CD4-positive, alpha-beta T cell treated with Interleukin-17A for 4 hours (primary cell): ENCODE results near the gene DOCK2.
"Not testable (repeated sequence)": the region's sequence is repeated elsewhere in the genome, so short reads cannot be mapped to it uniquely, and the experiment has no call there.

Experiments used
- DNase-seq: peaks from one replicate; pipeline ENCODE4 v3.0.0-alpha.2; 2020; ENCODE audit warnings: mixed read lengths

DOCK2 gene

DNA sequence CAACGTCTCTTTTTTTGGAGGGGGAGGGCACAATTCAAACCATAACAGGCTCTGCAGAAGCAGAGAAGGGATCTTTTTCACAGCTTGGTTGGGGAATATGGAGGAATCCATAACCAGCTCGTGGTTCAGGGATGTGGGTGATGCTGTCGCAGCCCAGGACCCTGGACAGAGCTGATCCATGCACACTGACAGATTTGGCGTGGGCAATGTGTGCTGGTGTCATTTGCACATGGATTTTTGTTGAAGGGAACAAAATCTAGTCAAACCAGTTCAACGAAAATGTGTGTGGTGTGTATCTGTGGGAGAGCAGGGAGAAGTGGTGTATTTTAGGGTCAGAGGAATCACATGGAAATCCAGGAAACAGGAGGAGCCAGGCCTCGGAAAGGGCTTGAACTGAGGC is 4.2 kb downstream of the DOCK2 start:
- no peak for DNase-seq

DNA sequence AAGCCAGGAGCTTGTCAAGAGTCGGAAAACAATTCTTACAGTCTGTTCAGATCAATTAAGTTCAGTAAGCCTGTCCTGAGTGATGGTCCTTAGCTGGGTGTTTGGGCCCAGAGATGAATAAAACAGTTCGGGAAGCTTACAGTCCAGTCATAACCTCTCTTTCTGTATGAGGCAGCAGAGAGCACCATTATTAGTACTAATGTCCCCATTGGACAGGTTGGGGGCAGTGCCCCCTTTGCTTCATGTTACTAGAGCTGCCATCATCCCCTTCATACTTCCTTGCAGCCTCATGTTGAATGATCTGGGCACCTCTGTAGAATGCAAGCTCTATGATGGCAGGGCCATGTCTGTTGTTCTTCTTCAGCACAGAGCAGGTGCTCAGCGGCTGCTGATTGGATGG is 9.8 kb downstream of the DOCK2 start:
- DNase-seq: no peak

GRCh38 chr5:169647566-169647965 is 10.5 kb downstream of the DOCK2 start:
- no peak for DNase-seq

- DNase-seq: no peak
Measured at GRCh38 chr5:169648725-169649310, 11.7 kb downstream of the DOCK2 start.

DNA sequence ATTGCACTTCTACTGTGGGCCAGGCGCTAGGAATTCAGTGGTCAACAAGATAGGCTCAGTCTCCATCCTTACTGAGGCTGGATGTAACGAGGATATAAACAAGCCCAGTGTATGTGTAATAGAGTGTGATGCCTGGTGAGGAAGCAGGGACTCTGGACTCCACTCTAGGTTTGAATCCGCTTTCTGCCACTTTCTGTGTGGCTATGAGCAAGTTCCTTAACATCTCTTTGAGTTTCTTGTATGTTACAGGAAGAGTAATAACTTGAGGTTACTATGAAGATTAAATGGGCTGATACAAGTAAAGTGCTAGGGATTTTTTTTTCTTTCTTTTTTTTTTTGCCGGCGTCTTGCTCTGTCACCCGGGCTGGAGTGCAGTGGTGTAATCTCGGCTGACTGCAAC is 12.4 kb downstream of the DOCK2 start:
- peak; percentile 29 for DNase-seq

- DNase-seq: no peak
Measured at GRCh38 chr5:169650701-169651331, 13.7 kb downstream of the DOCK2 start.

DNA sequence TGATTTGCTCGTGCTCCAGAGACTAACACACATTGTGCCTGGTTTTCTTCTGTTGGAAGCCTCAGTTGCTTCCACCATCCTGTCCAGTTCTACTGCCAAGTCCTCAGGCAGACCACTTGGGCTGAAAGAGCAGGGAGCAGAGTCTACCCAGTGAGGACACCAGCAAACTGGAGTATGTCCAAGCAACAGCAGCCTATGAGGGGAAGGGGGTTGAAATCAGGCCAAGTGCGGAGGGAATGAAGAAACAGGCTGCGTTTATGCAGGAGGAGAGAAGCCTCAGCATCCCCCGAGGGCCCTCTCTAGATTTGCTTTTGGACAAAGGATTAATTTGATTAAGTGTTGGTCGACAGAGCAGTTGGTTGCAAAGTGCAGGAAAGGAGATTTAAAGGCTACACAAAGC is 14.5 kb downstream of the DOCK2 start:
- DNase-seq: no peak

- no peak for DNase-seq
Measured at GRCh38 chr5:169652057-169652456, 15.0 kb downstream of the DOCK2 start.

DNA sequence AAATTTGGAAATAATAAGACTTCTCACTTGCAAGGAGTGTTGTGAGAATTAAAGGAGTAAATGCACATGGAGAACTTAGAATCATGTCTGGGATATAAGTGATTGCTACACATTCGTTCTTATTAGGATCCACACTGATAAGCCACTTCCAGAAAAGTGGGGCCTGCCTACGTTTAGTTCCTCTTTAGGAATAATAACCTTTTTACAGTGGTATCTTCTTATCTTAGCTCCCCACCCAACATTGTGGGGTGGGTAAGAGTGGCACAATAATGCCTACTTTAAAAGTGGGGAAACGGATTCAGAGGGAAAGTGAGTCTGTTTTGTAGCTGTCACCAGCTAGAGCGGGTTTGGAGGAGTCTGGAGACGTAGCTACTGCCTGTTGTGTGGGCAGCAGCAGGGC is 16.0 kb downstream of the DOCK2 start:
- DNase-seq: no peak

GRCh38 chr5:169655353-169655752 is 18.3 kb downstream of the DOCK2 start:
- no peak for DNase-seq

DNA sequence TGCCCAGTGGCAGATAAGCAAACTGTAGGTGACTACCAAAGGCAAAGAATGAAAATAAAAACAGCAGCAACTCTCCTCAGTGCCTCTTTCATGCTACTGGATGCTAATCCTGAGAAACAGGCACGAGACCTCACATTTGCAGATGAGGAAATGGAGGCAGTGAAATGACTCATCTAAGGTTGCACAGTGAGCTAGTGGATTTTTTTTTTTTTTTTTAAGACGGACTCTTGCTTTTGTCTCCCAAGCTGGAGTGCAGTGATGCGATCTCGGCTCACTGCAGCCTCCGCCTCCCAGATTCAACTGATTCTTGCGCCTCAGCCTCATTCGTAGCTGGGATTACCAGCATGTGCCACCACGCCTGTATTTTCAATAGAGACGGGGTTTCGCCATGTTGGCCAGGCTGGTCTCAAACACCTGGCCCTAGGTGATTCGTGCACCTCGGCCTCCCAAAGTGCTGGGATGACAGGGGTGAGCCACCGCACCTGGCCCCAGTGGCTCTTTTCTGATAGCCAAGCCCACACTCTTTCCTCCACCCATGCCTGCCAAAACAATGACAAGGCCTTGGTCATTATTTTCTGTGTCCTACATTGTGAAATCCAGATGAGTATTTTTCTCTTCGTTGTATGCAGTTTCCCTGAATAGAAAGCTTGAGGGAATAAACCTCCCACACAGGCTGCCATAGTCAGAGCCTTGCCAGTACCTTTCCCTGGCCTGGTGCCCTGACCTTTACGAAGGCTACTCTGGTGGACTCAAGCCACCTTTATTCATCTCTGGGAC is 19.2 kb downstream of the DOCK2 start:
- DNase-seq: no peak

DNA sequence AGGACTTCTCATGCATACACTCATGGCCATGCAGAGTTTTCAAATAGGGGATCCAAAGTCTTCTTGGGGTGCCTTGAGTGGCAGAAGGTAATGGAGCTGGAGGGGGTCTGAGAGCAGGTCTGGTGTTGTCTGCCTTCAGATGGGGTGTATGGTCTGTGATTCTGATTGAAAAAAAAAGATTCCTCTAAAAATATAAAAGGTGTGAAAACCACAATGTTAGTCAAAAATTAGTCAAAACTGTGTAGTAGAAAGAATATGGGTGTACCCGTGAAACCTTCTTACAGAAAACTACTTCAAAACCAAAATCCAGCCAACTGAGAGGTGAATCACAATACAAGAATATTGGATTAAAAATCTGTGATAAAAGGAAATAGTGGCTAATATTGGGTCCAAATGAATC is 20.1 kb downstream of the DOCK2 start:
- no peak for DNase-seq

GRCh38 chr5:169662451-169662850 is 25.4 kb downstream of the DOCK2 start:
- not testable (repeated sequence) for DNase-seq

DNA sequence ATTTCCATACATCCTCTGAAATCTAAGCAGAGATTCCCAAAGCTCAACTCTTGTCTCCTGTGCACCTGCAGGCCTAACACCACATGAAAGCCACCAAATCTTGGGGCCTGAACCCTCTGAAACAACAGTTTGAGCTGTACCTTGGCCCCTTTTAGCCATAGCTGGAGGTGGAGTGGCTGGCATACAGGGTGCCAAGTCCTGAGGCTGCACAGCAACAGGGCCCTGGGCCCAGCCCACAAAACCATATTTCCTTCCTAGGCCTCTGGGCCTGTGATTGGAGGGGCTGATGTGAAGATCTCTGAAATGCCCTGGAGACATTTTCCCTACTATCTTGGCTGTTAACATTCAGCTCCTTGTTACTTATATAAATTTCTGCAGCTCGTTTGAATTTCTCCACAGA is 26.5 kb downstream of the DOCK2 start:
- no peak for DNase-seq

DNA sequence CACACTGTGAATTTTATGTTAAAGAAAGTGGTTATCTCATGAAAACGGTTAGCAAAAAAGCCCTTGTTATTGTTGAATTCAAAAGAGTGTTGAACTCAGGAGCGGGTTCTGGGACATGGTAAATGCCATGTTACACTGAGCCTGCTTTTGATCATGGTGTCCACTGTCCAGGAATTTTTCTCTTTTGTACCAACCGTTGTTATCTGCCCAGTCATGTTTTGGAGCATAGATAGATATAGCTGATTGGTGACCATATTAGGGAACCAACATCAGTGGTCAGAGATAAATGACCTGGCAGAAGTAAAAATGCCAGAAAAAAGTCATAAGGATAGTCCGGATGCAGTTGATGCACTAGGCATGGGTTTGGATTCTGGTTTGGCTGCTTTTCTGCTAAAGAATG is 29.3 kb downstream of the DOCK2 start:
- no peak for DNase-seq

- no peak for DNase-seq
Measured at GRCh38 chr5:169667896-169668674, 31.0 kb downstream of the DOCK2 start.

- no peak for DNase-seq
Measured at GRCh38 chr5:169668732-169669131, 31.7 kb downstream of the DOCK2 start.

- no peak for DNase-seq
Measured at GRCh38 chr5:169670769-169671525, 33.9 kb downstream of the DOCK2 start.

- DNase-seq: no peak
Measured at GRCh38 chr5:169682026-169682425, 45.0 kb downstream of the DOCK2 start.

- DNase-seq: no peak
Measured at GRCh38 chr5:169686137-169686536, 49.1 kb downstream of the DOCK2 start.

GRCh38 chr5:169688106-169688505 is 51.0 kb downstream of the DOCK2 start:
- DNase-seq: no peak

DNA sequence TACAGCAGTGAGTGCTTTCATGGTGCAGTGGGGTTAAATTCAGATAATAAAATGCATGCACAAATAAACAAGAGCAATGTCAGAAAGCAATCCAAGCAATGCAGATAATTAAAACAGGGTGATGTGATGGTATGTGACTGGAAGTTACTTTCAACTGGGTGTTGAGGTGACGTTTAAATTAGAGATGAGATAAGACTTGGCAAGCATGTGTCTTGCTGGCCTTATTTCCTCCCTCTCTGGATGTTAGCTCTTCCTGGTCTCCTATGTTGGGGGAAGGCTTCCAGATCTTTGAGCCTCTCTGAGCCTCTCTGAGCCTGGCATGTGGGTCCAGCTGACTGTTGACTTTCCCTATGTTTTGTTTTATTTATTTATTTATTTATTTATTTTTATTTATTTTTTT is 54.4 kb downstream of the DOCK2 start:
- no peak for DNase-seq
